CD4-positive, alpha-beta T cell (primary cell): ENCODE results near the gene RNF181. TPM values are rescaled to one million over a fixed set of nuclear protein-coding genes. Genes with fewer than 3 reads are reported as not detected.
A peak's percentile ranks its signal among the peaks of the same experiment; 100 is the strongest.

Experiments used
- ATAC-seq: fragments of 200-7000 bp; cut with Tn5 transposase; one replicate; pipeline ENCODE4 v1.10.0; 2022; ENCODE audit warnings: mild to moderate bottlenecking; ENCODE audit not compliant: poor library complexity
- CTCF ChIA-PET: fragments of 350-600 bp; sonication (Branson Sonifier 250); formaldehyde crosslinking; loops from one replicate; lab custom pipeline; 2021; ENCODE audit warnings: antibody characterized with exemption, inconsistent platforms; lab: Charles Lee
- POLR2A ChIA-PET: fragments of 350-600 bp; sonication (Branson Sonifier 250); formaldehyde crosslinking; loops from one replicate; lab custom pipeline; 2021; ENCODE audit warnings: antibody characterized with exemption, inconsistent platforms; lab: Charles Lee
- DNase-seq, 14 experiments: peaks; one replicate each; pipeline ENCODE4 v3.0.0-alpha.2; 2013 to 2020; ENCODE audit warnings: mixed read lengths in 2 of 14
- H3K27ac ChIP-seq, 2 donors: one replicate each; pipeline versions ENCODE4 v1.5.1 to v1.7.0; 2013; ENCODE audit warnings: low read length in 2 of 2, low read depth in 1 of 2, mild to moderate bottlenecking in 1 of 2
- H3K27me3 ChIP-seq, 2 experiments: 1 replicate in 1 of 2; 2 replicates in 1 of 2; pipeline versions ENCODE4 v1.6.1 to v1.7.0; 2013; ENCODE audit warnings: low read length in 2 of 2, control low read depth in 1 of 2, mild to moderate bottlenecking in 1 of 2, moderate library complexity in 1 of 2; ENCODE audit not compliant: insufficient read depth in 2 of 2, control insufficient read depth in 1 of 2
- H3K36me3 ChIP-seq: one replicate; pipeline ENCODE4 v1.6.1; 2013; ENCODE audit warnings: low read length, control low read depth; ENCODE audit not compliant: insufficient read depth
- H3K4me1 ChIP-seq: one replicate; pipeline ENCODE4 v1.6.1; 2013; ENCODE audit warnings: low read length, control low read depth; ENCODE audit not compliant: insufficient read depth
- H3K4me3 ChIP-seq: one replicate; pipeline ENCODE4 v1.5.1; 2013; ENCODE audit warnings: mild to moderate bottlenecking, low read length, moderate library complexity
- H3K9me3 ChIP-seq, 2 experiments: 1 replicate in 1 of 2; 2 replicates in 1 of 2; pipeline versions ENCODE4 v1.6.1 to v1.7.0; 2013; ENCODE audit warnings: low read length in 2 of 2, mild to moderate bottlenecking in 2 of 2, control low read depth in 1 of 2, moderate library complexity in 1 of 2; ENCODE audit not compliant: control insufficient read depth in 1 of 2, insufficient read depth in 1 of 2
- H3K27ac Mint-ChIP-seq: one replicate; pipeline ENCODE4 v1.8.0; 2020; ENCODE audit warnings: mixed read lengths
- H3K27me3 Mint-ChIP-seq: one replicate; pipeline ENCODE4 v1.8.0; 2021; ENCODE audit warnings: mixed read lengths
- H3K36me3 Mint-ChIP-seq: one replicate; pipeline ENCODE4 v1.8.0; 2021; ENCODE audit warnings: low read depth, mixed read lengths
- H3K4me1 Mint-ChIP-seq: one replicate; pipeline ENCODE4 v1.8.0; 2021; ENCODE audit warnings: low read depth, mixed read lengths
- H3K4me3 Mint-ChIP-seq: one replicate; pipeline ENCODE4 v1.8.0; 2020; ENCODE audit warnings: mild to moderate bottlenecking, mixed read lengths
- H3K9me3 Mint-ChIP-seq: one replicate; pipeline ENCODE4 v1.8.0; 2020; ENCODE audit warnings: mixed read lengths
- CTCF ChIP-seq: fragments of 200-600 bp; IDR thresholded peaks from one replicate; pipeline ENCODE4 v1.8.0; 2022; ENCODE audit warnings: antibody characterized with exemption, mild to moderate bottlenecking
- intact Hi-C, 2 experiments: fragments of 100-400 bp; cut with DNase I in 1 of 2; cut with micrococcal nuclease in 1 of 2; formaldehyde crosslinking; loops; one replicate each; pipeline versions ENCODE4 v1.15.1 to v1.9.0; 2023 to 2025; cut with DNase I, micrococcal nuclease
- total RNA-seq, 174 experiments: library from RNA in 2 of 174; stranded (reverse) in 2 of 174; gene quantifications; one replicate each; pipeline ENCODE4 v1.2.3 and lab custom pipeline; 2021 to 2026

Gene RNF181
- total RNA-seq, 2 experiments from 2014 or later = 41.5 to 43.8 TPM

GRCh38 chr2:85596486-85597143, 1.1 kb downstream of the RNF181 start:
- Histone ChIP-seq H3K4me3 (peak overlapping the region; percentile 94), H3K27me3 (no peaks in the 10 kb centered on the region), H3K27ac (peak overlapping the region in 1 of 2 donors; percentile 48), H3K36me3 (peaks cover 28% of the 10 kb centered on the region), H3K4me1 (peaks cover 38% of the 10 kb centered on the region), H3K9me3 (no peaks in the 10 kb centered on the region)
- Mint-ChIP-seq H3K9me3 (no peaks in the 10 kb centered on the region), H3K4me3 (peak overlapping the region; percentile 94), H3K4me1 (peaks cover 35% of the 10 kb centered on the region), H3K27ac (peak overlapping the region; percentile 98), H3K27me3 (no peaks in the 10 kb centered on the region), H3K36me3 (peaks cover 25% of the 10 kb centered on the region)
- DNase-seq (no peak), ATAC-seq (no peak)
- no peak for TF ChIP-seq CTCF
- CTCF ChIA-PET = interaction anchor here (1.2 kb wide), 1 partner anchor 58 kb away, joined by 3 read pairs; the partner anchor contains the start of gene MAT2A
- intact Hi-C loops = loop anchor here in 1 of 2 experiments (10.0 kb wide), 1 partner anchor 508 kb away; the partner anchor contains the start of genes POLR1A and PTCD3
- POLR2A ChIA-PET = interaction anchor here (0.5 to 4.2 kb wide), 14 partner anchors 9 to 269 kb away, joined by 3 to 60 read pairs (median 12); partner anchors contain the start of genes C2orf68, GGCX, MAT2A and TGOLN2

- no peaks in the 10 kb centered on the region for H3K9me3 Mint-ChIP-seq
- DNase-seq (no peak), ATAC-seq (no peak)
- intact Hi-C loops = loop anchor here in 1 of 2 experiments (10.0 kb wide), 1 partner anchor 508 kb away; the partner anchor contains the start of genes POLR1A and PTCD3
- Histone ChIP-seq H3K4me3 (no peak overlapping the region), H3K27ac (no peak overlapping the region), H3K27me3 (no peaks in the 10 kb centered on the region), H3K36me3 (peaks cover 28% of the 10 kb centered on the region), H3K9me3 (no peaks in the 10 kb centered on the region), H3K4me1 (peaks cover 45% of the 10 kb centered on the region)
- peaks cover 35% of the 10 kb centered on the region for H3K4me1 Mint-ChIP-seq
- no peak for TF ChIP-seq CTCF
- CTCF ChIA-PET = no interaction called here
- no peaks in the 10 kb centered on the region for H3K27me3 Mint-ChIP-seq
- POLR2A ChIA-PET = interaction anchor here (0.9 to 2.4 kb wide), 2 partner anchors 14 to 58 kb away, joined by 3 to 25 read pairs; partner anchors contain the start of genes C2orf68 and MAT2A
- peaks cover 25% of the 10 kb centered on the region for H3K36me3 Mint-ChIP-seq
- H3K27ac Mint-ChIP-seq = peak overlapping the region; percentile 47
- peak overlapping the region; percentile 94 for H3K4me3 Mint-ChIP-seq
Observed at GRCh38 chr2:85597241-85597640, 1.7 kb downstream of the RNF181 start.

GRCh38 chr2:85598594-85599340, 3.2 kb downstream of the RNF181 start:
- no peak overlapping the region for H3K27ac Mint-ChIP-seq
- intact Hi-C loops = loop anchor here in 1 of 2 experiments (10.0 kb wide), 1 partner anchor 506 kb away; the partner anchor contains the start of genes POLR1A and PTCD3
- POLR2A ChIA-PET = interaction anchor here (1.4 kb wide), 1 partner anchor 37 kb away, joined by 4 read pairs; the partner anchor contains the start of gene GGCX

More at GRCh38 chr2:85598594-85599340, 3.2 kb downstream of the RNF181 start:
- CTCF ChIA-PET = no interaction called here
- Mint-ChIP-seq H3K4me1 (peaks cover 45% of the 10 kb centered on the region), H3K4me3 (peak overlapping the region; percentile 34), H3K36me3 (peaks cover 33% of the 10 kb centered on the region), H3K27me3 (no peaks in the 10 kb centered on the region), H3K9me3 (no peaks in the 10 kb centered on the region)
- no peaks in the 10 kb centered on the region for H3K27me3 ChIP-seq
- peaks cover 55% of the 10 kb centered on the region for H3K4me1 ChIP-seq
- H3K4me3 ChIP-seq = no peak overlapping the region
- H3K36me3 ChIP-seq = peaks cover 28% of the 10 kb centered on the region
- no peak overlapping the region for H3K27ac ChIP-seq
- no peaks in the 10 kb centered on the region for H3K9me3 ChIP-seq
- ATAC-seq = no peak
- no peak for TF ChIP-seq CTCF
- no peak for DNase-seq
